GM12891 (cell line): Measurements from ENCODE around the gene MYO6.

Experiments
- DNase-seq: peaks from one replicate; pipeline ENCODE4 v3.0.0; 2011; ENCODE audit warnings: low spot score; ENCODE audit not compliant: insufficient read length
- FAIRE-seq: peaks from 2 replicates; lab custom pipeline; 2011; peaks lifted over from hg19 to GRCh38; lab: Jason Lieb, UNC
- PAX5 ChIP-seq: IDR thresholded peaks from 2 replicates; pipeline ENCODE4 v1.6.1; 2011; ENCODE audit warnings: low read length, moderate library complexity, mild to moderate bottlenecking; ENCODE audit not compliant: insufficient read depth, severe bottlenecking
- POLR2A ChIP-seq: IDR thresholded peaks from 2 replicates; pipeline ENCODE4 v1.6.1; 2011; ENCODE audit warnings: low read depth, low read length, control low read depth
- POLR2AphosphoS5 ChIP-seq: IDR thresholded peaks from 2 replicates; pipeline ENCODE4 v1.6.1; 2011; ENCODE audit warnings: low read depth, low read length, control low read depth
- POU2F2 ChIP-seq: IDR thresholded peaks from 2 replicates; pipeline ENCODE4 v1.6.1; 2011; ENCODE audit warnings: low read depth, mild to moderate bottlenecking, control low read depth, low read length, moderate library complexity
- SPI1 ChIP-seq: IDR thresholded peaks from 2 replicates; pipeline ENCODE4 v1.6.1; 2011; ENCODE audit warnings: low read depth, low read length, control low read depth
- TAF1 ChIP-seq: IDR thresholded peaks from 2 replicates; pipeline ENCODE4 v1.6.1; 2011; ENCODE audit warnings: low read depth, low read length, control low read depth

The MYO6 gene

DNA sequence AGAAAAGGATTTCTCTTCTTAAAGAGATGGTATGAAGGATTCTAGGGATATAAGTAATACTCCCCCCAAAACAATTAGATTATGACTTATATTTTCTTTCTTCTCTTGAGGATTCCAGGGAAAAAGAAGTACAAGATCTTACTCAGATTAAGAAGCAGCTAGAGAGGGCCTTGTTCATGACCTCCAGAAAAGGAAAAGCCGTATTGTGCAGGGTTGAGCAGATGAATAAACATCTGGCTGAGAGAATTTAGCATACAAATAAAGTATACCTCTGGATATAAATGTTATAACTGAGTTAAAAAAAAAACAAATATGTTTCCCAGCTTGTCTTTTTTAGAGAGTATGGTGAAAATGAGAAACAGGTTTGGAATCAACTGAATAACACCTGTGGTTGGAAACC is 11.3 kb downstream of the MYO6 start:
- TF ChIP-seq POLR2AphosphoS5 (no peak), POLR2A (no peak), SPI1 (no peak), TAF1 (no peak), PAX5 (no peak), POU2F2 (no peak)
- FAIRE-seq = no peak
- no peak for DNase-seq

DNA sequence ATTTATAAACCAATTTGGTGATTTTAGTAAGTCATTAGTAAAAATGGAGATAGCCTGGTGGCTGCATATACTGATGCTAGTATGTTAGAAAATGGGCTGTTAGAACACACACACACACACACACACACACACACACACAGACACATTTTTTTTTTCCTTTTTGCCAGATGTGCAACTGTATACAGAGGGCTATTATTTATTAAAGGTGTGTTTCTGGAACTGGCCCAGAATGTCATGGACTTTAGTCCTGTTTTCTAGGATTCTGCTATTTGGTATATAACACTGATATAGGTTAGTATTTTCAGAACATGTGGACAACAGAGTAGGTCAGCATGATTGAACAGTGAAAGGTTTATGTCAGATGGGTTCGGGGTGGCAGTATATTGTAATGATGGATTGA is 12.4 kb downstream of the MYO6 start:
- no peak for FAIRE-seq
- TF ChIP-seq PAX5 = no peak
- DNase-seq = no peak

DNA sequence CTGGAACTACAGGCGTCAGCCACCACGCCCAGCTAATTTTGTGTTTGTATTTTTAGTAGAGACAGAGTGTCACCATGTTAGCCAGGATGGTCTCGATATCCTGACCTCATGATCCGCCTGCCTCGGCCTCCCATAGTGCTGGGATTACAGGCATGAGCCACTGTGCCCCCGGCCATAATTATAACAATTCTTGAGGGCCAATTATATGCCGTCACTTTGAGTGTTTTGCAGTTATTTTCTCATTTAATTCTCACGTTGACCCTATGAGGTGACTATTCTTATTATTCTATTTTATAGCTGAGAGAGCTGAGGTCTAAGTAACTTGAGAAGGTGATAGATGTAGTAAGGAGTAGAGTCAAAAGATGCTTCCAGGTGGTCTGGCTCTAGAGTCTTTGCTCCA is 13.0 kb downstream of the MYO6 start:
- no peak for FAIRE-seq
- no peak for DNase-seq
- no peak for TF ChIP-seq TAF1
- no peak for TF ChIP-seq POLR2A
- TF ChIP-seq SPI1 = no peak
- TF ChIP-seq PAX5 = no peak
- no peak for TF ChIP-seq POU2F2
- TF ChIP-seq POLR2AphosphoS5 = no peak

DNA sequence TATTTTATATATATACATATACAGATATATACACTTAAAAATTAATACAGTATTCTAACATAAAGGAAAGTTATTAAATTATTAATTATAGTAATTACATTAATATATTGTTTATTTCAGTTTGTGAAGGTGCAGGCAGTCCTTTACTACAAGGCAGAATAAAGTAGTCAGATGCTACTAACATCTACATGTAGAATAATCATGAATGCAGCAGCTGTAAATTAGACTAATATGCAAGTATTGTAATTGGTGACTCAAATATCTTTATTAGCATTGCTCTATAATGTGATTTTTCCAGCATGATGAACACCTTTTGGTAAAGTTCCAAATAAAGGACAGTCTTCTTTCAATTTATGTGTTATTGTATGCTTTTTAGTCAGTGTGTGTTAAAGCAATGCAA is 17.3 kb downstream of the MYO6 start:
- TF ChIP-seq POLR2AphosphoS5 (no peak), TAF1 (no peak), POLR2A (no peak), SPI1 (no peak), PAX5 (no peak), POU2F2 (no peak)
- no peak for DNase-seq
- no peak for FAIRE-seq

DNA sequence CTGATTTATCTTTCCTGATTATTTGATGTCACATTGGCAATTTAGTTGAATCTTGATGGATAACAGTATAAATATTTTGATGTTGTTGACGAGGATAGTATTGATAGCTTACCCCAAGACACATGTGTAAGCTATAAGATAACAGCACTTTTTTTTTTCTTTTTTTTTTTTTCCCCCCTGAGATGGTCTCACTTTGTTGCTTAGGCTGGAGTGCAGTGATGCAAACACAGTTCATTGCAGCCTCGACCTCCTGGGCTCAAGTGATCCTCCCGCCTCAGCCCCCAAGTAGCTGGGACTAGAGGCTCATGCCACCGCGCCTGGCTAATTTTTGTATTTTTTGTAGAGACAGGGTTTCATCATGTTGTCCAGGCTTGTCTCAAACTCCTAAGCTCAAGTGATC is 21.8 kb downstream of the MYO6 start:
- no peak for TF ChIP-seq POU2F2
- no peak for TF ChIP-seq SPI1
- TF ChIP-seq POLR2AphosphoS5 = no peak
- no peak for TF ChIP-seq TAF1
- no peak for TF ChIP-seq PAX5
- TF ChIP-seq POLR2A = no peak
- DNase-seq (no peak), FAIRE-seq (no peak)

DNA sequence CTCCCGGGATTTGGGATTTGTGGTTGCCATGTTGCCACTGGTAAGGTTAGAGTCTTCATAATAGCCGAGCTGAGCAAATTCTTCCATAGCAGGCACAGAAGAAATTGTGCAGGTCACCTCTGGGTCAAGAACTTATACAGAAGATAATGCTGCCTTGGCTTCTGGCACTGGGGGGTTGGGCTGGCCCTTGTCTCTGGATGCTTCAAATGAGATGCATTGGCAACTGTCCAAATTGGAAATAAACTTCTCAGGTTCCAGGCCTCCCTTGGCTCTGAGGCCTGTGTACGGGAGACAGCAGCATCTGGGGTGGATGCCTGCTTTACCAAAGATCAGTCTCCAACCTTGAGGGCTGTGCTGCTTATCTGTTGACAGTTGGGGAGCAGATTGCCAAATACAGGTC is 26.2 kb downstream of the MYO6 start:
- FAIRE-seq (peak; percentile 67), DNase-seq (no peak)
- TF ChIP-seq PAX5 = no peak
- no peak for TF ChIP-seq POLR2A
- TF ChIP-seq SPI1 = no peak
- no peak for TF ChIP-seq POU2F2
- no peak for TF ChIP-seq POLR2AphosphoS5
- no peak for TF ChIP-seq TAF1

DNA sequence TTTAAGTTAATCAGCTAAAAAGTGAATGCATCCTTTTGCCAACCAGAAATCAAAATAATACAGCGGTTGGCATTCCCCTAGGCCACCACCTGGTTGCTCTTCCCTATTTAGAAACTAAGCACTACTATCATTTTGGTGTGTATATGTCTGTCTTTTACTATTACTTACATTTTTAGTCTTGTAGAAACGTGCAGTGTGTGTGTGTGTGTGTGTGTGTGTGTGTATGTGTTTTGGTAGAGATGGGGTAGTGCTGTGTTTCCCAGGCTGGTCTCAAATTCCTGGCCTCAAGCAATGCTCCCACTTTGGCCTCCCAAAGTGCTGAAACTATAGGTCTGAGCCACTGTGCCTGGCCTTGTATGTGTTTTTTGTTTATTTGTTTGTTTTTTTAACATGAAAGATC is 27.4 kb downstream of the MYO6 start:
- no peak for TF ChIP-seq POLR2A
- TF ChIP-seq SPI1 = 0 out of 2 replicates have a peak, but pooled peaks have one; percentile 11
- no peak for DNase-seq
- no peak for FAIRE-seq

DNA sequence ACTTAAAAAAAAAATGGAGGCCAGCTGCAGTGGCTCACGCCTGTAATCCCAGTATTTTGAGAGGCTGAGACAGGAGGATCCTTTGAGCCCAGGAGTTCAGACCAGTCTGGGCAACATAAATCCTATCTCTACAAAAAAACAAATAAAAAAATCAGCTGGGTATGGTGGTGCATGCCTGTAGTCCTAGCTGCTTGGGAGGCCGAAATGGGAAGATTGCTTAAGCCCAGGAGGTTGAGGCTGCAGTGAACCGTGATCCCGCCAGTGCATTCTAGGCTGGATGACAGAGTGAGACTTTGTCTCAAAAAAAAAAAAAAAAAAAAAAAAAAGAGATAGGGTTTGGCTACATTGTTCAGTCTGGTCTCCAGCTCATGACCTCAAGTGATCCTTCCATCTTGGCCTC is 29.7 kb downstream of the MYO6 start:
- TF ChIP-seq TAF1 = no peak
- no peak for TF ChIP-seq POLR2A
- no peak for TF ChIP-seq SPI1
- no peak for TF ChIP-seq POU2F2
- no peak for TF ChIP-seq POLR2AphosphoS5
- TF ChIP-seq PAX5 = no peak
- DNase-seq = no peak
- no peak for FAIRE-seq

DNA sequence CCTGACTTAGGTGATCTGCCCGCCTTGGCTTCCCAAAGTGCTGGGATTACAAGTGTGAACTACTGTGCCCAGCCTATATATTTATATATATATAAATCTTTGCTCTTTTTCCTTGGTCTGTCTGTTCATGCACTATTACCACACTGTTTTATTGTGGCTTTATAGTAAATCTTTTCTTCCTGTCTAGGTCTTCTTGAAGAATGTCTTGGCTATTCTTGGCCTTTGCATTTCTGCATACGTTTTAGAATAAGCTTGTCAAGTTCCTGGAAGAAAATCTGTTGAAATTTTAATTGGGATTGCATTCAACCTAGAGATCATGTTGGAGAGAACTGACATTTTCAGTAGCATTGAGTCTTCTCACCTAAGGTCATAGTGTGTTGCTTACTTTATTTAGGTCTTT is 37.1 kb downstream of the MYO6 start:
- no peak for TF ChIP-seq POLR2A
- TF ChIP-seq POU2F2 = no peak
- TF ChIP-seq POLR2AphosphoS5 = no peak
- TF ChIP-seq TAF1 = no peak
- TF ChIP-seq SPI1 = no peak
- TF ChIP-seq PAX5 = no peak
- no peak for DNase-seq
- FAIRE-seq = no peak

DNA sequence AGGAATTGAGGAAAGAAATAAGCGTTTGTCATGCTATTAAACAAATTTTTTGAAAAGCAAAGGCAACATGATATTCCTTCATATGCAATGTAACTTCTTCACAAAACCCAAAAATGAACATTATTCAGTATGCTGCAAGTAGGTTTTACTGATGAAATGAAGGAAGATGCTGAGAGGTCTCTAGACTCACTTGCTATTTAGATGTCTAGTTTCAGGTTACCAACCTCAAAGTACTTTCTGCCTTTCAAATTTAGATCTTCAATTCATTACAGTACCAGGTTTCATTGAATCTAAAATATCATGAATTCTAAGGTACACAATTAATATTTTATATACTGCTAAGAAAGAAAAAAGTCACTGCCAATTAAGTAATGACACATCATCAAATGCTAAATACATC is 39.9 kb downstream of the MYO6 start:
- FAIRE-seq (no peak), DNase-seq (no peak)
- TF ChIP-seq TAF1 (no peak), POLR2AphosphoS5 (no peak), POU2F2 (no peak), SPI1 (no peak), PAX5 (no peak), POLR2A (no peak)

DNA sequence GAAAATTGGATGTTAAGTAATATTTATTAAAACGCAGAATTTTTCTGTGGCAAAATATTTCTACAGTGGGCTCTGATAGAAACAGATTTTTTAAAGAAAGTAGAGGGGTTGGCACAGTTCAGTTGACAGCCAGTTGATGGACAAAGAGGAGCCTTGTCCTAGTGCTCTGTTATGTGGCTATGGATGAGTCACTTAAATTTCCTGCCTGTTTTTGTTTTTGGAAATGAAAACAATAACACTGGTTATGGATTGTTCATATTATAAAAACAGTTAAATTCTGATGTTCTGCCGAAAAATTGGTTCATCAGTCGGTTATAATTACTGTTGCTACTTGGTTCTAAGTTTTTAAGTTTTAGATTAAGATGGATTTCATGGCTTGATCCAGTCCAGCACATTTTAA is 42.8 kb downstream of the MYO6 start:
- DNase-seq = no peak
- no peak for FAIRE-seq
- no peak for TF ChIP-seq POU2F2
- TF ChIP-seq TAF1 = no peak
- TF ChIP-seq POLR2AphosphoS5 = no peak
- no peak for TF ChIP-seq POLR2A
- TF ChIP-seq PAX5 = no peak
- no peak for TF ChIP-seq SPI1

DNA sequence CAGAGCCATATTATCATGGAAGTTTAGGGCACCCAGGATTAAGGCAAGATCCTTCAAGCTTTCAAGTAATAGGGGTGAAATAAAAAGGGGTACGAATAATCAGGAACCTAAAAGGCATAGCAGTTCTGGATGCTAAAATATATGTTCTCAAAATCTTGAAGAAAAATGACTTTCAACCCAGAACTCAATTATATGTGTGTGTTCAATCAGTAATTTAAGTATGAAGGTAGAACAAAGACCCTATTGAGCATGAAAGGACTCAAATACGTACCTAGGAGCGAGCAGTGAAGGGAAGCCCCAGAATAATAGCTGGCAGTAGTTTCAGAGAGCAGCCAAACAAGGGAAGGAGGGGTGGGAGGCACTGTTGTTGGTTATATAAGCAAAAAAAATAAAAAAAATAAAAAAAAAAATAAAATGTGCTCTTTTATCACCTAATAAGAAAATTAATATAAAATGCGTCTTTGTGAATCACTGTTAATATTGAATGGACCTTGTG is 45.4 kb downstream of the MYO6 start:
- DNase-seq (no peak), FAIRE-seq (no peak)
- no peak for TF ChIP-seq POU2F2
- no peak for TF ChIP-seq SPI1
- TF ChIP-seq POLR2A = no peak
- TF ChIP-seq POLR2AphosphoS5 = no peak
- no peak for TF ChIP-seq TAF1
- no peak for TF ChIP-seq PAX5
